GM12873 (cell line): ENCODE results near the gene MKKS.

Experiments
- CTCF ChIP-seq: IDR thresholded peaks from 2 replicates; pipeline ENCODE4 v1.5.1; 2012; ENCODE audit warnings: low read depth, mild to moderate bottlenecking, moderate library complexity, low read length, control low read depth; ENCODE audit not compliant: insufficient read depth; ENCODE audit errors: missing control alignments

The MKKS gene

GRCh38 chr20:10433623-10434466 is at the start of gene MKKS:
MKKS (minus strand) TSS chr20:10434222; CDS start chr20:10413514, 20,708 bp downstream.
- no peak for TF ChIP-seq CTCF

GRCh38 chr20:10483691-10484090 is 49.7 kb upstream of the MKKS start:
- TF ChIP-seq CTCF: no peak

GRCh38 chr20:10481676-10482075 is 47.7 kb upstream of the MKKS start:
- no peak for TF ChIP-seq CTCF

GRCh38 chr20:10478930-10479329 is 44.9 kb upstream of the MKKS start:
- TF ChIP-seq CTCF: no peak

GRCh38 chr20:10478205-10478604 is 44.2 kb upstream of the MKKS start:
- TF ChIP-seq CTCF: no peak

GRCh38 chr20:10476319-10476724 is 42.3 kb upstream of the MKKS start:
- peak; percentile 31 for TF ChIP-seq CTCF

GRCh38 chr20:10475225-10475624 is 41.2 kb upstream of the MKKS start:
- TF ChIP-seq CTCF: peak; percentile 12
